Fibroblast of skin of abdomen (primary cell): ENCODE data around the gene STAC.

ENCODE experiments used
- DNase-seq: peaks from one replicate; pipeline ENCODE4 v3.0.0-alpha.2; 2013

The STAC gene

DNA sequence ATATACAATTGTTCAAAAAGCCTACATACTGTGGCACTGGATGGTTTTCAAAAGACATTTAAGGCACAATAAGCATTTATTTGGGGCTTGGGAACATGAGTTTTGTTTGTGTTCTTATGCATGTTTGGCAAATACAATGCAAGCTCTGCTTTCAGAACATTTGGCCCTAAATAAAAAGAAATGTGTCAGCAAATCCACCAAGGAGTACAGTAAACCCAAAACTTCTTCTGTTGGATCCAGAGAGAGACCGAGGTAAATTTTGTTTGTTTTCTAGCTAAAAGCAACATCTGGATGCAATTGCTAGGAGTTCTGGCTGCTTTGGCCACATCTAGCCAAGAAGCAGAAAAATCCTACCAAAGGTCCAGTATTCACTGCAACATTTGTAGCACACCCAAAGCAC, 215.2 kb downstream of the STAC start:
- no peak for DNase-seq

DNA sequence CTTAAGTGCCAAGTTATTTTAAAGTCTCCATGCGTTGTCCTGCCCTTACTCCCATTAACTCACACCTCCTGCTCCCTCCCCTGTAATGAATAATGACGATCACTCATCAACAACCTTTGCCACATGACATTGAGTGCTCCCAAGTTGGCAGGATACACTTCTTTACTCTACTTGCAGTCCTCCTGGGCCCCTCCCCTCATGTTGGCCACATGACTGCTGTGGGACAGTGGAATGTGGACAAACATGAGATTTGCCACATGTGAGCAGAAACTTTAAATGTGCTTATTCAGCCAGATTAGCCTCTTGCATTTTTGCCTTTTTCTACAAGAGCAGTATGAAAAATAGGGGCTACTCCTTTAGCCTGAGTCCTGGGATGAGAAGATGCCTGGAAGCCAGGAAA, 216.1 kb downstream of the STAC start:
- peak; percentile 20 for DNase-seq

GRCh38 chr3:36597422-36597821, 217.1 kb downstream of the STAC start:
- peak; percentile 14 for DNase-seq
